Stimulated activated CD4-positive, alpha-beta T cell treated with anti-CD3 and anti-CD28 coated beads, Interleukin-1b, Interleukin-23, amount 100 ng/mL, for 24 hours (primary cell): ENCODE measurements around the gene HOXB8.

Experiments used
- DNase-seq, 4 experiments: peaks; one replicate each; pipeline ENCODE4 v3.0.0-alpha.2; 2020; ENCODE audit warnings: low read depth in 4 of 4, low spot score in 1 of 4

HOXB8 gene

DNA sequence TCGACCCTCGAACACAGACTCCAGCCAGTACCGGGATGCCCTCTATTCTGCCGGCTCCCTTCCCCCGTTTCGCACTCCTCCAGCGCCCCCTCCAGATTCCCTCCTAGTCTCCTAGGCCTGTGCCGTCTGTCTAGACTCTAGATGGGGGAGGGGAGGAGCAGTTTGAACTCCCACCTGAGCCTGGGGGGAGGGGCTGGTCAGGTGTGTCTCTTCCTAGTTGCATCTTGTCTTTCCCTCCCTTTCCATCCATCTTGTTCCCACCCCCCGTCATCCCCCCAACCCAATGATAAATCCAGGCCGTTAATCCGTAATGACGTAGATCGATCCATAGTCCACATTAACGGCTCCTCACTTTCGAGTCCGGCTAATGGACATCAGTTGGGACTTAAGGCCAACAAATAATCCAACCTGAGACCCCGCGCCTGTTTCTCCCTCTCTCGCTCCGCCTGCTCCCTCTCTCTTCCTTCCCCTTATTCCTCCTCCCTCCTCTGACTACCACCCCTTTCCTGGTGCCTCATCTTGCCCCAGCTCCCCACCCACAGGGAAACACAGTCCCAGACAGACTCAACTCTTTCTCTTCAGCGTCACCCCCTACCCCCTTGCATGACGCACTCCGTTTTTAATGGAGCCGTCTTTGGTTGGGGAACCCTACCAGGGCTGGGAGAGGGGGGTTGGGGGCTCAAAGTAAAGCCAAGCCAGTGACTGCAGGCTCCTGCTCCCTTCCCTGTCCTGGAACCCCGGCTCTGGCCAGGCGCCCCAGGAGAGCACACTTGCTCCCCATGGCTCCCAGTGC, 18.2 kb downstream of the HOXB8 start:
- DNase-seq: no peak

DNA sequence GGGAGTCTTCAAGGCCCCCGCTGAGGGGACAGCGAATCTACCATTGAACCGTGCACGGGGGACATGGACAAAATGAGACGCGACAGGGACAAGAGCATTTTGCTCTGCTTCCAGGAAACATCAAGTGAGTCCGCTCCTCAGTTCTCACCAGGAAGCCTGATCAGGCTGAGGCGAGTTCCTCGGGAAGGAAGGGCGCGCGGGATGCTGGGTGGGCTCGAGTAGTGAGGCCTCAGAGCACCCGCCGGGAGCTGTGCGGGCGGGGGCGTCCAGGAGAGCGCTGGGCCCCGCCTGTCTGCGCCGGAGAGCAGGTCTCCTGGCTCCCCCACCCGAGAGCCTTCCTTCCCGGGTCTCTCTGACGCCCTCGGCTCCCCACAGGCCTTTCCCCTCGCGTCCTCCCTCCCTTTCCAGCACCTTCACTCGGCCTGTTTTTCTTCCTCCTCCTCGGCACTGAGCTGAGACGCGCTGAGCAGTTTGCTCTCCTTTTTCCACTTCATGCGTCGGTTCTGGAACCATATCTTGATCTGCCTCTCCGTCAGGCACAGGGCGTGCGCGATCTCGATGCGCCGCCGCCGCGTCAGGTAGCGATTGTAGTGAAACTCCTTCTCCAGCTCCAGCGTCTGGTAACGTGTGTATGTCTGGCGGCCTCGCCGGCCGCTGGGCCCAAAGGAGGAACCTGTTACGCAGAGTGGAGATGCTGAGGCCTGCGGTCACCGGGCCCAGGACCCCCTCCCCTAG, 18.9 kb downstream of the HOXB8 start:
- no peak for DNase-seq

DNA sequence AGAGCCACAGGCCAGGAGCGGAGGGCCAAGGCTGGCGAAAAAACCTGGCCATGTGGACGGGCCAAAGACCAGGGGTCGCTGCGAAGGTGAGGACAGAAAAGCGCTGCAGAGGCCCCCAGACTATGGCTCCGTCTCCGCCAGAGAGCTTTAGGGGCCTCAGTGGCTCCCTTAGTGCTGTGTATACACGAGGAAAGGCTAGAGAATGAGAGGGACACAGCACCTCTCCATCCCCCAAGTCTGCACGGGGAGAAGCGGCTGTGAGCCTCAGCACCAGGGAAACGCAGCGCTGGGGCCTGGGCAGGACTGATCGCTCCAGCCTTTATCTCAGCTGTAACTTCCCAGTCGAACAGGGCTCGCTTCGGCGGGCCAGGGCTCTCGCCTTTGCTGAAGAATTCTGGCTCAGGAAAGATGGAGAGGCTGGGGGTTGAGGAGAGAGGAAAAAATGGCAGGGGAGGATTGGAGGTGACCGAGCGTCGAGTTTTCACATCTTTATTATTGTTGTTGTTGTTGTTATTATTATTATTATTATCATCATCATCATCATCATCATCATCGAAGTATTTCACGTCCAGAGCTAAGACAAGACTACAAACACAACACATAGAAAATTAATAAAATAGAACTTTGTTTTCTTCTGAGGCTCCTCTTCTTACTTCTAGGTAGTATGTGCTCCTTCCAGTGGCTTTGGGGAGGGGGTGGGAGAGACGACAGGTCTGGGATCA, 19.7 kb downstream of the HOXB8 start:
- DNase-seq: no peak

DNA sequence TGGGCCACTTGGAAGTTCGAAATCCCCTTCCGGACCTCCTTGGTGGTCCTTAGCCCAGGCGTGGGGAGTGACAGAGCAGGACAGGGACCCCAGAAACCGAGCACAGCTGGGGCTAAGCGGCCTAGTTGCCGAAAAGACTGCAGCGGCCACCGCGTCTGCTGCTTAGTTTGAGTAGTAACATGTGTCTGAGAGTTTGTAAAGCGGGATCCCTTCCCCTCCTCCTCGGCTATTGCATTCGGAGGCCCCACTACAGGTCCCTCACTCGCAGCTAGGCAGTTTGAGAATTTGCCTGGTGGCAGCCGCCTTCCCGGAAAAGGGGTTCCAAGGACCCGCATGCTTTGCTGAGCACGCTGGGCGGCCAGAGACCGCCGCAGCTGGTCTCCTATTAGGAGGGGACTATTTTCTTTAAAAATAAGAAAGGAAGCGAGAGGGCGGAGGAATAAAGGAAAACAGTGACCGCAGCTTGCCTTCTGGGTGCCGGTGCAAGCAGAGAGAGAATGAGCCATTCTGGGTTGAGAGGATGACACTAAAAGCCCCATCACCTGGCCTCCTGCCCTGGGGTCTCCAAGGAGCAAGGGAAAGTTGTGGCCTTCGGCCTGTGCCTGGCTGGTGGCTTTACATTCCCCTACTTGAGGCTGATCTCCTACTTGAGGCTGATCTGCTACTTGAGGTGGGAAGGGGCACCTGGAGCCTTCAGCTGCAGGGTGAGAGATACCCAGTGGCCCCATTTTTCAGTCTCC, 20.4 kb downstream of the HOXB8 start:
- no peak for DNase-seq

DNA sequence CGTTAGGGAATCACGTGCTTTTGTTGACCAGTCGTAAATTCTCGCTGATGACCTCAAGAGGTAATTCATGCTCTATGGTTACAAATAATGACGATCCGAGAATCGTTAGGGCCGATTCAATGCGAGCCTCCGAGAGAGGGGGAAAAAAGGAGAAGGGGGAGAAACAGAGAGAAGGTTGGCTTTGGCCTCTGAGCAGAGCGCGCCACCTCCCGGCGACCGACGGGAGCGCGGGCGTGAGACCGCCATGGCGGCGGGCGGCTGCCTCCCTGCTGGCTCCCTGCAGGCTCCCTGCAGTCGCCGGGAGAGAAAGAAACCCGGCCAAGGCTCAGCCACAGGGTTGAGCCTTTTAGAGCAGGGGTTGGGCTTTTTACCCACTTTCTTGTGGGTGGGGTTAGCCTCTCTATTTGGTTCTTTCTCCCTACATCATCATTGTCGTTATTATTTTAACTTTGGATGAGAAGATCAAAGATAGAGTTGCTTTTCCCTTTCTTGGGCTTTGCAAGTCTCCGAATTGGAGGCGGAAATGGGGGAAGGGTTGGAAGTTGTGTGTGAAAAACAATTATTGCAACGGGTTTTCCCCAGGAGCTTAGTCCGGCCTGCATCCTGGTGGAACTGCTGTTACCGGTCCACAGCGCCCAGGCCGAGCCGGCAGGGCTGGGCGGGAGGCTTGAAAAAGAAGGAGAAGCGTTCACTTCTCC, 21.1 kb downstream of the HOXB8 start:
- DNase-seq: peak; percentile 62 to 74 (median 66)

DNA sequence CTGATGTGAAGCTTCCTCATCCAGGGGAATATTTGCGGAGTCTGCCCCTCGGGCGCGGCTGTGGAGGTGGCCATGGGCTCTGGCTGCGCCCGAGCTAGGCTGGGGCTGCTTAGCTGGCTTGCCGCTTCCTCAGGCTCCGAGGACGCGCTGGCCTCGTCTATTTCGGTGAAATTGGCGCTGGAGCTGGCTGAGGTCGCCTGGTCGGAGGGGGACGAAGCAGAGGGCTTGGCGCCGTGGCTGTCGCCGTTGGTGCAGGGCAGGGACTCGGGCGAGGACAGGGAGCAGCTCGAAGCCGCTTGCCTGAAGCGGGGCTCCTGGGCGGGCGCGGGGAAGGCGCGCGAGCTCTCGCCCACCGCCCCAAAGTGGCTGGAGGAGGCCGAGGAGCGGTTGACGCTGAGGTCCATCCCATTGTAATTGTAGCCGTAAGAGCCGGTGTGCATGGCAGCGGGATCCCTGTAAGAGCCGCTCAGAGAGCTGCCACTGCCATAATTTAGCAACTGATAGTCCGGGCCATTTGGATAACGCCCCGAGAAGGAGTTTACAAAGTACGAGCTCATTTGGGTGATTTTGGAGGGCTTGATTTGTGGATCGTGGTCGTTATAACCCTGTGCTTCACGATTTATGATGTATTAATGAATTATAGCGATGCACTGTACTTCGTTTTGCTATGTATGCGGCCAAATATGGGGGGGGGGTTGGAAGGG, 21.8 kb downstream of the HOXB8 start, which contains the start of gene HOXB5:
Gene HOXB5 (minus strand): TSS at position 654 of the 704 bp plus-strand sequence. CDS start 97 bp downstream, at position 557.
- no peak for DNase-seq

DNA sequence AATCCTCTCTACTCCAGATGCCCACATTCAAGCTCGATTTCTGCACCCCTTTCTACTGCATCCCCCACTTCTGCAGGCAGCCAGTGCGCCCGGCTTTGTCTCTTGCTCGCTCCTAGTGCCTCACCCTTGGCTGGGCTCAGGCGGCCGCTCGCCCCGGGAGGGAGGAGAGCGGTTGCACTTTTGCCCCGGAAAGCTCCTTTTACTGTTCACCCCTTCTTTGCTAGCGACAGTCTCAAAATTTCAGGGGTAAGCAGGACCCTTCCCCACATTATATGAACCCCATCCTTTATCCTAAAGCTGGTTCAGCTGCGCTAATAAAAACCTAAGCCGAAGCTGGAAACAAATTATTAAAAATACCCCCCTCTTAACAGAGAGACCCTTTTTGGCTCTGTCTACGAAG, 22.5 kb downstream of the HOXB8 start:
- no peak for DNase-seq

DNA sequence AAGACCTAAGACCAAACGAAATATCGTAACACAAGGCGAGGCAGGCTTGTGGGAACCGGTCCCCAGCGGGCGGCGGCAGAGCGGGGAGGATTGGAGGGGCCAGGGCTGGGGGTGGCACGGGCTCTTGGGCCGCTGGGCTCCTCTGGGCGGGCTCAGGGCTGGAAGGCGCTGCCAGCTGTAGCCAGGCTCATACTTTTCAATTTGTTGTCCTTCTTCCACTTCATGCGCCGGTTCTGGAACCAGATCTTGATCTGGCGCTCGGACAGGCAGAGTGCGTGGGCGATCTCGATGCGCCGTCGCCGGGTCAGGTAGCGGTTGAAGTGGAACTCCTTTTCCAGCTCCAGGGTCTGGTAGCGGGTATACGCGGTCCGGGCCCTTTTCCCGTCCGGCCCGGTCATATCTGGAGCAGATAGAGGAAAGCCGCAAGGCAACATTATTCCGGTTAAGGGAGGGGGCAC, 23.0 kb downstream of the HOXB8 start:
- no peak for DNase-seq

DNA sequence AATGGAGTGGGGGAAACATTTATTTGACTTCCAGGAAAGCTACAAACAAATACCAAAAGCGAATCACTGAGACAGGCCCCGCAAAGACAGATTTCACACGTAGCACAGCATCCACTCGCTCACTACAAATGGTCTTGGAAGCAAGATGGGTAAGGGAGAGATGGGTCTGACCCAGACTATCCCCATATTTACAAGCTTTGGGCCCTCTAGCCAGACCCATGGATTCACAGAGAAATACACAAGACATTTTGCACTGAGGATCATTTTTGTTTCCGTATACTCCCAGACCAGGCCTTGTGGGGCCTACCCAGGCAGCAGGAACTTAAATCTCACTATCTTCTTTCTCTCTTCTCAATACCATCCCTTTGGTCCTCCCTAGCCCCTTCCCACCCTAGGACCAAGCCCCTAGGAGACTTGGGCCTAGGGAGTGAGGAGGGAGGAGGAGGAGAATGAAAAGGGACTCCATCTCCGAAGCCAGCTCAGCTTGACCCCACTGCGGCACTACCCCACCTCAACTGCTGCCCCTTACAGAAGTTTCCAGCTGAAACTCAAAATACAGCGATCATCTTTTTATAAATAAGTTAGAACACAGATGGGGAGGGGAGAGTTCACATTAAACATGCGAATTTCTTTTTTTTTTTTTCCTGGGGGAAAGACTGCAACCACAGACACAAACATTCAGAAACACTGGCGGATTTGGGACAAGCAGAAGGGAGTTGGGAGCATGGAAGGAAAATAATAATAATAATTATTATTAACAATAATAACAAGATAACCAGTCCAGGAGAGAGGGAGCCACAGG, 23.6 kb downstream of the HOXB8 start:
- DNase-seq: no peak

DNA sequence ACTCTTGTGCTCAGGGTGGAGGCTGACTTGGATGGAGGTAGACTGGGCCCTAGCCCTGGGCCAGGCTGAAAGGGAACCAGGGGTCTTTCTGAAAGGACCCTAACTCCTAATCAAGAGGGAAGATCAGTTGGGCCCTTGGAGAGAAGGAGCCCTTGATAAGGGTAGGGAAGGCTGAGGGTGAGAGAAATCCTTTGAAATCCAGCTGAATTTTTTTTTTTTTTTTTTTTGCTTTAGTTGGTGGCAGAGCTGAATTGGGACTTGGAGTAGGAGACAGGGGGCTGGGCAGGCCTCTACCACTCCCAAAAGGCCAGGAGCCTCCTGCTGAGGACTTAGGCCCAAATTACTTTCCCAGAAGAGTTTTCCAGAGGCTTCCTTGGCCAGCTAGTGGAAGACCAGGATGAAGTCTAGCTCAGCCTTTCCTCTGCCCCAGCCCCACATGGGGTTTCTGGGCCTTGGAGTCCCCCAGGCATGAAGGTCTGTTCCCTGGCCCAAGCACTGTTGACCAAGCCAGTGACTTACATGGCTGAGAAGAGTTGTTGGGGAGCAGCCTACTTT, 24.4 kb downstream of the HOXB8 start:
- DNase-seq: no peak

DNA sequence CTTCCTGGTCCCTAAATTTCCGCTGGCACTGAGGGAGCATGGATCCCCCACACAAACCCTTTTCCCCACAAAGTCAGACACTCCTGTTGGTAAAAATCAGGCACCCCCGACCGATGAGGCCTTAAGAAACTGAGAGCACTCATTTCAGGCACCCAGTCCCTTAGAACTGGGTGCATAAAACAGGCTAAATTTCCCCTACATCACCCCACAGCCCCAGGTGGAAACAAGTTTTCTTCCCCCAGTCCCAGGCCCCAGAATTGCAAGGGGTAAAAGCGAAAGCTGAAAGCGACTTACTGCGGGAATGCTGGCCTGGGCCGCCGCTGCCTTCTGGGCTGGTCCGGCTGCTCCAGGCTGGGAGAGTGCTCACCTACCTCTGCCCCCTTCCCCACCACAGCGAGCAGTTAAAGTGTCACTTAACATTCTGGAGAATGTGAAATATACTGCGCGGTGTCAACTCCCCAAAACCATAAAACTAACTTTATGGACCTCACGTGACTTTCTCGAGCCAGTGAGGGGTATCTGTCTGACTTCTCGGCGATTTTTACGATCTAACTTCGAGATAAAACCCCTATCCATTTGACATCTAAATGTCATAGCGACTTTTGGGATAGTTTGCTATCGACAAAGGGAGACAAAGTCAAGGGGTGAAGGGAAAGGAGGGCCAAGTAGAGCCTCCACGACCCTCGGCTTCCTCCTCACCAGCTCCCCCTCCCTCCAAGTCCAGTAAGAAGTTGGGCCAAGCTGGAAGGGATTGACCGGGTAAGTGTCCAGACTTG, 25.1 kb downstream of the HOXB8 start, which contains the start of gene HOXB3:
Gene HOXB3 (minus strand): TSS at position 411 of the 776 bp plus-strand sequence. CDS start 37,767 bp downstream, outside the sequence.
- no peak for DNase-seq

DNA sequence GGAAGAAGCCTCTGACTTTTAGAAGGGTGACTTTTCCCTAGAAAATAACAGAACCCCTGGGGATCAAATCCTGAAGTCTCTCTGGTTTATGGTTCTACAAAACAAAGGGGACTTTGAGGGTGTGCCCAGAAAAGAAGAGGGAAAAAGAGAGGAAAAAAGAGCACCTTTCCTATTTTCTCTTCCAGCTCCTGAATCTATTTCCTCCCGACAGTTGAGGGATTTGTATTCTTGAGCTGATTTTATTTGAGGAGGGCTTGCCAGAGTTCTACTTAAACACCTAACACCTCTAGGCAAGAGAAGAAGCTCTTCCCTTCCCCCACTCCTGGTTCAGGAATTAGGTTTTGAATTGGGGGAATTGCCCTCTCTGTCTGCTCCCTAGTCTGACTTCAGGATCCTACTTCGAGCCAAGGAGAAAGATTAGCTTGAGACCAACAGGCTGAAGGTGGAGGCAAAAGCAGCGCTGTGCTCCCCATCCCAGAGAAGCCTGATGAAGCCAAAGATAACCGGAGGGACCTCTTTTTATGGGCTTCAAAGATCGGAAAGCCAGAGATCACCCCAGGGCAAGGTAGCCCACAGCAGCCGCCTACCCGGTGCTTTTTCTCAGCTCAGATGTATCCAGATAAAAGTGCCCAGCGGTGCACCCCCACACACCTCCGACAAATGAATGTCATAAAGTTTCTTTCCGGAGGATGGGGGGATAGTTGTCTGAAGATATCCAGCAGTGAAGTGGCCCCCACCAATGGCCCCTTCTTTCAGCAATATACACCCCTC, 25.8 kb downstream of the HOXB8 start:
- no peak for DNase-seq

DNA sequence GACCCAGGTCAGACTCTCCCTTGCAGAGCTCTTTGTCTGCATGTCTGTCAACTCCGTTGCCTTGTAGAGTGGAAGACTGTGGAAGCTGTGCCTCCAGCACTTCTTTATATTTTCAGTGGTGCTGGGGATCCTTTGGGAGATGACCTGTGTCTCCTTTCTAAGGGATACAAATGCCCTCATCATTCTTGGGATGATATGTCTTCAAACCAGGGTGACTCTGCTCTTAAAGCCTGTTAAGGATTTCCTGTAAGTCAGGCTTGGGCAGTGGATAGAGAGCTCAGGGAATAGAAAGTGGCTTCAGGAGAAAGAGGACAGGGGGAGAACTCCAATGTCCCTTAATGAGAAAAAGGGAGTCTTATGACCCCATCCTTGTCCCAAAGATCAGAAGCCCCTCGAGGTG, 26.6 kb downstream of the HOXB8 start:
- no peak for DNase-seq

DNA sequence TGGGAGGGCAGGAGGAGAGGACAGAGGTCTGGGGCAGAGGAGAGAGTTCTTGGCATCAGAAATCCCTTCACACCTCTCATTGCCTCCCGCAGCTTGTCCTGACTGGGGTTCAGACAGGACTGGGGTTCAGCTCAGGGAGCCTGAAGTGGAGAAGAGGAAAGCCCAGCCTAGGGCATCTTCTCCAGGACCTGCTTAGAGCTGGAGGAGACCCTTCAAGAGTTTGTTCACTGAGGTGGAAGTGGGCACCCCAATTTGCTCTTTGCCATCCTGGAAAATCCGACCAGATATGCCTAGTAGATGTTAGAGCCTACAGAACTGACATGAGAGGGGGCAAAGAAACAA, 27.0 kb downstream of the HOXB8 start:
- no peak for DNase-seq

DNA sequence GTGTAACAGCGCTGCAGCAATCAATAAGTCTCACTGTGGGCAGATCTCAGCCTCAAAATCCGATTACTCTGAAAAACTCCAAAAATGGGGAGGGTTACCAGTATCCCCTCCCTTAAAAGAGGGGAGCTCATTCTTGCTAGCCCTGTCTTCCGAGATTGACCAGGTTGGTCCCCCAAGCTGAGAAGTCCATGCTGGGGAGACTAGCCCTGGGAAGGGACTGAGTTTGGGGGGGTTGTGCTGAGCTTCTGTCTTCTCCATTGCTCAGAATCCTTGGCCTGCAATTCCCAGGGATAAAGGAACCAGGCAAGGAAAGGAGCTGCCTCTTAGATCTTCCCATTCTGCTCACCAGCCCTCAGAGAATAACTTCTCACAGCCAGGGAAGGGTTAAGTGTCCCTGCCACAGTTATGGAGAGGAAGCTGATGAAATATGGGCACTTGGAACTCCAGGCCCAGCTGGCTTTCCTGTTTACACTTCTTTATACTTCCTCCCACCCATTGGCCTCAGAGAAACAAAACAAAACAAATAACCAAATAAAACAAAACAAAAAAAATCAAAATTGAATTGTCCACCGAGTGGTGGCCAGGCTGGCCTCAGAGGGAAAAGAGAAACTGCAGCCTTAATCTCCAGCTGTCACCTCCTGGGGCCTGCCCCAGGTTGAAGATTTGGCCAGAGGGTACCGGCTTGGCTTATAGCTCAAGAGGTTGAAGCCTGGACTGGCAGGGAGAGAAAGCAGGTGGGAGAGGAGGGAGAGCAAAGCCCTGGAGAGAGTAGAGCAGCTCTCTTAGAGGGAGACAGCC, 27.6 kb downstream of the HOXB8 start:
- DNase-seq: no peak
